Hepatic stellate cell (primary cell): ENCODE results near the gene NDUFS6.
"Not testable (repeated sequence)": the region's sequence is repeated elsewhere in the genome, so short reads cannot be mapped to it uniquely, and the experiment has no call there.

ENCODE experiments used
- DNase-seq: peaks from one replicate; pipeline ENCODE4 v3.0.0; 2011; ENCODE audit warnings: low spot score

The NDUFS6 gene

GRCh38 chr5:1783216-1783554, 18.0 kb upstream of the NDUFS6 start:
- no peak for DNase-seq

- no peak for DNase-seq
Observed at GRCh38 chr5:1784197-1785050, 16.8 kb upstream of the NDUFS6 start.

GRCh38 chr5:1785062-1785461, 16.1 kb upstream of the NDUFS6 start:
- no peak for DNase-seq

GRCh38 chr5:1785984-1786383, 15.2 kb upstream of the NDUFS6 start:
- no peak for DNase-seq

- no peak for DNase-seq
Observed at GRCh38 chr5:1786621-1787471, 14.4 kb upstream of the NDUFS6 start.

GRCh38 chr5:1787472-1788047, 13.6 kb upstream of the NDUFS6 start:
- DNase-seq, result no peak

GRCh38 chr5:1788200-1788599, 13.0 kb upstream of the NDUFS6 start:
- DNase-seq, result no peak

GRCh38 chr5:1788828-1789227, 12.4 kb upstream of the NDUFS6 start:
- DNase-seq, result no peak

GRCh38 chr5:1789438-1789833, 11.8 kb upstream of the NDUFS6 start:
- DNase-seq, result not testable (repeated sequence)

- peak; percentile 44 for DNase-seq
Observed at GRCh38 chr5:1789834-1790471, 11.3 kb upstream of the NDUFS6 start.

- DNase-seq, result no peak
Observed at GRCh38 chr5:1791176-1791575, 10.0 kb upstream of the NDUFS6 start.

- peak; percentile 69 for DNase-seq
Observed at GRCh38 chr5:1792842-1793266, 8.4 kb upstream of the NDUFS6 start.

GRCh38 chr5:1793301-1793740, 7.9 kb upstream of the NDUFS6 start:
- DNase-seq, result no peak

GRCh38 chr5:1793966-1794900, 7.0 kb upstream of the NDUFS6 start:
- peak; percentile 55 for DNase-seq

- no peak for DNase-seq
Observed at GRCh38 chr5:1794901-1795290, 6.3 kb upstream of the NDUFS6 start.

- no peak for DNase-seq
Observed at GRCh38 chr5:1795506-1795905, 5.7 kb upstream of the NDUFS6 start.

GRCh38 chr5:1795931-1796330, 5.3 kb upstream of the NDUFS6 start:
- no peak for DNase-seq

- DNase-seq, result no peak
Observed at GRCh38 chr5:1796371-1797102, 4.7 kb upstream of the NDUFS6 start.

GRCh38 chr5:1797103-1797800, 4.0 kb upstream of the NDUFS6 start:
- no peak for DNase-seq

GRCh38 chr5:1797855-1798254, 3.4 kb upstream of the NDUFS6 start:
- DNase-seq, result no peak
